ENCODE measurements around the gene SSNA1.
A peak's percentile ranks its signal among the peaks of the same experiment; 100 is the strongest.

SSNA1 gene

GRCh38 chr9:137194909-137195308, 6.4 kb downstream of the SSNA1 start:
- Histone ChIP-seq H3K9me3 (ENCODE audit: insufficient read depth, low read length) (no peaks in the 10 kb centered on the region), H3K36me3 (ENCODE audit: insufficient read depth, insufficient read length, low read length) (peaks cover 63% of the 10 kb centered on the region), H3K9ac (ENCODE audit: insufficient read length, low read depth) (peak overlapping the region; percentile 61), H3K4me1 (ENCODE audit: insufficient read depth, insufficient read length) (peaks cover 37% of the 10 kb centered on the region), H3K4me3 (ENCODE audit: insufficient read length, low read depth) (no peak overlapping the region), H3K27me3 (ENCODE audit: insufficient read depth, insufficient read length) (no peaks in the 10 kb centered on the region)
- TF ChIP-seq YY1 (IDR thresholded peaks at IDR 0.05; ENCODE audit: insufficient read depth, insufficient read length): no peak
- TF ChIP-seq ZNF274 (IDR thresholded peaks at IDR 0.05; ENCODE audit: low read depth, low read length): no peak
- TF ChIP-seq SUZ12 (IDR thresholded peaks at IDR 0.05; ENCODE audit: extremely low read depth, insufficient read depth, insufficient read length): no peak
- no peak for DNase-seq (ENCODE audit: low read depth, low spot score)

DNA sequence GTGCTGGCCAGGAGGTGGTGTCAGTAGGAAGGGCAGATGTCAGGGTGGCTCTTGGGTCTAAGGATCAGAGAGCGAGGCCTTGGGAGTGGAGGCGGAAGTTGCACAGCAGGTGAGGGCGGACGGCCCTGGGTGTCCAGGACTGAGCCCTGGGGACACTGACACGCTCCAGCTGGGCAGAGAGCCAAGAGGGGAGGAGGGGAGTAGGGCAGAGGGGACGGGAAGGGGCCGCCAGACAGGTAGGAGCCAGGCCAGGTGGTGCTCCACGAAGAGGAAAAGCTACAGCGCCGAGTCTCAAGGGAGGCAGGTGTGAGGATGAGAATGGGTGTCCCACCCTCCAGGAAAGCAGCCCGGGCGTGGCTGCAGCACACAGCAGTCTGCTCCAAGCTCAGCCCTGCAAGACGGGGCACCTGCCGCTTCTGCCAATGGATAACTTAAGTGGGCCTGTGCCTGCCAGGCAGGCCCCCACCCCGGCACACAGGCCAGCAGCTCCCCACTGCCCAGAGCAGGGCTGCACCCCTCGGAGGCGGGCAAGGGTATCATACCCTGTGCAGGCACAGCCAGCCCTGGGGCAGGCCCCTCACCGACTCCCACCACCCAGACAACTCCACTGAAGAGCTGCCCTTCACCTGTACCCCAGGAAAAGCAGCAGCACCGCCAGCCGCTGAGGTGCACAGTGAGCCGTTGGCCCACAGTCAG, 7.2 kb downstream of the SSNA1 start:
- Histone ChIP-seq H3K27me3 (ENCODE audit: insufficient read depth, insufficient read length) (no peaks in the 10 kb centered on the region), H3K4me3 (ENCODE audit: insufficient read length, low read depth) (no peak overlapping the region), H3K9ac (ENCODE audit: insufficient read length, low read depth) (peak overlapping the region; percentile 34), H3K9me3 (ENCODE audit: insufficient read depth, low read length) (no peaks in the 10 kb centered on the region), H3K36me3 (ENCODE audit: insufficient read depth, insufficient read length, low read length) (peaks cover 56% of the 10 kb centered on the region), H3K4me1 (ENCODE audit: insufficient read depth, insufficient read length) (peaks cover 36% of the 10 kb centered on the region)
- no peak for DNase-seq (ENCODE audit: low read depth, low spot score)
- TF ChIP-seq YY1 (IDR thresholded peaks at IDR 0.05; ENCODE audit: insufficient read depth, insufficient read length): no peak
- TF ChIP-seq SUZ12 (IDR thresholded peaks at IDR 0.05; ENCODE audit: extremely low read depth, insufficient read depth, insufficient read length): no peak
- no peak for TF ChIP-seq ZNF274 (IDR thresholded peaks at IDR 0.05; ENCODE audit: low read depth, low read length)

DNA sequence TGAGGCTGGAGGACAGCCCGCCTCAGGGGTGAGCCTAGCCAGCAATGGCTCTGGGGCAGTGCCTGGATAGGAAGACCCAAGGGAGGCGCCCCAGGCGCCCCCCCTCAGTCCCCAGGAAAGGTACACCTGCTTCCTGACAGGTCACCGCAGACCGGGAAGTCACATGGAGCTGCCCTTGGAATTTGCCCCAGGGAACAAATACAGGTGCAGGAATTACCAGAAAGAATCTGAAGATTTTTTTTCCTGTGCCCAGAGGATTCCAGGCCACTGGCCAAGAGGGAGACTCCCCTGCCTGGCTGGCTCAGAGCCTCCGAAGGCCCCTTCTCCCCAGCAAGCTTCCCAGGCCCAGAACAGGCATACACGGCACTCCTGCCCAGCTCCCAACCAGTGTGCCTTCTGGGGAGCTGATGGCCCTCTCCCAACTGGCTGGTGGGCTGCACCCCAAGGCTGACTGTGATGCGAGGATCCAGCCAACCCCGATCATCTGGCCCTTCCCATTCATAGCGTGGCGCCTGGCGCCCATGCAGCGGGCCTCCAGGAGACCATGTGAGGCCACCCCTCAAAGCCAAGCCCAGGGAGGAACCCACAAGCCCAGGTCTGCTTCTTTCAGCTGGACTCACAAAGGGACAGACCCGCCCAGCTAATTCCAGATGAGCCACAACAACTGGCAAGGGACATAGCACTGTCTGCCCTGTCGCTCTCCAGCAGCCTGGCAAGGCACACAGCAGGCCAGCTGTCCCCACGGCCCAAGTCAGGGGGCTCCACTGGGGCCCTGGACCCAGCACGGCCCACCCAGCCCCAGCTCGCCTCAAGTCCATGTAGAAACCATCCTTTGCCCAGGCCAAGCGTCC, 9.8 kb downstream of the SSNA1 start:
- H3K9me3 ChIP-seq (ENCODE audit: insufficient read depth, low read length): no peaks in the 10 kb centered on the region
- TF ChIP-seq SUZ12 (IDR thresholded peaks at IDR 0.05; ENCODE audit: extremely low read depth, insufficient read depth, insufficient read length) (no peak), ZNF274 (IDR thresholded peaks at IDR 0.05; ENCODE audit: low read depth, low read length) (no peak), YY1 (IDR thresholded peaks at IDR 0.05; ENCODE audit: insufficient read depth, insufficient read length) (no peak)
- peaks cover 33% of the 10 kb centered on the region for H3K36me3 ChIP-seq (ENCODE audit: insufficient read depth, insufficient read length, low read length)
- H3K9ac ChIP-seq (ENCODE audit: insufficient read length, low read depth): peak overlapping the region; percentile 77
- peaks cover 33% of the 10 kb centered on the region for H3K4me1 ChIP-seq (ENCODE audit: insufficient read depth, insufficient read length)
- DNase-seq (ENCODE audit: low read depth, low spot score): no peak
- no peaks in the 10 kb centered on the region for H3K27me3 ChIP-seq (ENCODE audit: insufficient read depth, insufficient read length)
- H3K4me3 ChIP-seq (ENCODE audit: insufficient read length, low read depth): peak overlapping the region; percentile 37

GRCh38 chr9:137198902-137199283, 10.4 kb downstream of the SSNA1 start:
- H3K9me3 ChIP-seq (ENCODE audit: insufficient read depth, low read length): no peaks in the 10 kb centered on the region
- no peak for DNase-seq (ENCODE audit: low read depth, low spot score)
- peaks cover 31% of the 10 kb centered on the region for H3K4me1 ChIP-seq (ENCODE audit: insufficient read depth, insufficient read length)
- peaks cover 33% of the 10 kb centered on the region for H3K36me3 ChIP-seq (ENCODE audit: insufficient read depth, insufficient read length, low read length)
- H3K27me3 ChIP-seq (ENCODE audit: insufficient read depth, insufficient read length): no peaks in the 10 kb centered on the region
- peak overlapping the region; percentile 77 for H3K9ac ChIP-seq (ENCODE audit: insufficient read length, low read depth)
- no peak for TF ChIP-seq YY1 (IDR thresholded peaks at IDR 0.05; ENCODE audit: insufficient read depth, insufficient read length)
- TF ChIP-seq SUZ12 (IDR thresholded peaks at IDR 0.05; ENCODE audit: extremely low read depth, insufficient read depth, insufficient read length): no peak
- no peak for TF ChIP-seq ZNF274 (IDR thresholded peaks at IDR 0.05; ENCODE audit: low read depth, low read length)
- peak overlapping the region; percentile 37 for H3K4me3 ChIP-seq (ENCODE audit: insufficient read length, low read depth)

- Histone ChIP-seq H3K4me3 (ENCODE audit: insufficient read length, low read depth) (peak overlapping the region; percentile 37), H3K36me3 (ENCODE audit: insufficient read depth, insufficient read length, low read length) (peaks cover 40% of the 10 kb centered on the region), H3K27me3 (ENCODE audit: insufficient read depth, insufficient read length) (no peaks in the 10 kb centered on the region), H3K4me1 (ENCODE audit: insufficient read depth, insufficient read length) (peaks cover 27% of the 10 kb centered on the region), H3K9ac (ENCODE audit: insufficient read length, low read depth) (peak overlapping the region; percentile 77), H3K9me3 (ENCODE audit: insufficient read depth, low read length) (no peaks in the 10 kb centered on the region)
- no peak for DNase-seq (ENCODE audit: low read depth, low spot score)
- TF ChIP-seq SUZ12 (IDR thresholded peaks at IDR 0.05; ENCODE audit: extremely low read depth, insufficient read depth, insufficient read length) (no peak), ZNF274 (IDR thresholded peaks at IDR 0.05; ENCODE audit: low read depth, low read length) (no peak), YY1 (IDR thresholded peaks at IDR 0.05; ENCODE audit: insufficient read depth, insufficient read length) (no peak)
These were observed 11.1 kb downstream of the SSNA1 start for GRCh38 chr9:137199411-137200121.

- H3K9me3 ChIP-seq (ENCODE audit: insufficient read depth, low read length): no peaks in the 10 kb centered on the region
- peak within 1 kb of the TSS; percentile 80 for H3K4me3 ChIP-seq (ENCODE audit: insufficient read length, low read depth)
- peak; percentile 99 for DNase-seq (ENCODE audit: low read depth, low spot score)
- H3K9ac ChIP-seq (ENCODE audit: insufficient read length, low read depth): peak within 1 kb of the TSS; percentile 98
- H3K36me3 ChIP-seq (ENCODE audit: insufficient read depth, insufficient read length, low read length): peaks cover 34% of the 10 kb centered on the region
- H3K4me1 ChIP-seq (ENCODE audit: insufficient read depth, insufficient read length): peaks cover 21% of the 10 kb centered on the region
- no peak for TF ChIP-seq SUZ12 (IDR thresholded peaks at IDR 0.05; ENCODE audit: extremely low read depth, insufficient read depth, insufficient read length)
- TF ChIP-seq YY1 (IDR thresholded peaks at IDR 0.05; ENCODE audit: insufficient read depth, insufficient read length): no peak
- TF ChIP-seq ZNF274 (IDR thresholded peaks at IDR 0.05; ENCODE audit: low read depth, low read length): no peak
- H3K27me3 ChIP-seq (ENCODE audit: insufficient read depth, insufficient read length): no peaks in the 10 kb centered on the region
These were observed 12.1 kb downstream of the SSNA1 start, which contains the start of gene TPRN for GRCh38 chr9:137200311-137201204. TSS of gene TPRN (minus strand) at chr9:137200741. CDS start at chr9:137200711, 30 bp downstream.
